Stimulated activated CD8-positive, alpha-beta memory T cell treated with anti-CD3 and anti-CD28 coated beads, Interleukin-7, amount 100 ng/mL, for 24 hours (primary cell): ENCODE data around the gene LRRC9.
"Not testable (repeated sequence)": the region's sequence is repeated elsewhere in the genome, so short reads cannot be mapped to it uniquely, and the experiment has no call there.

Source experiments
- DNase-seq: peaks from one replicate; pipeline ENCODE4 v3.0.0-alpha.2; 2020; ENCODE audit warnings: low read depth

The LRRC9 gene

DNA sequence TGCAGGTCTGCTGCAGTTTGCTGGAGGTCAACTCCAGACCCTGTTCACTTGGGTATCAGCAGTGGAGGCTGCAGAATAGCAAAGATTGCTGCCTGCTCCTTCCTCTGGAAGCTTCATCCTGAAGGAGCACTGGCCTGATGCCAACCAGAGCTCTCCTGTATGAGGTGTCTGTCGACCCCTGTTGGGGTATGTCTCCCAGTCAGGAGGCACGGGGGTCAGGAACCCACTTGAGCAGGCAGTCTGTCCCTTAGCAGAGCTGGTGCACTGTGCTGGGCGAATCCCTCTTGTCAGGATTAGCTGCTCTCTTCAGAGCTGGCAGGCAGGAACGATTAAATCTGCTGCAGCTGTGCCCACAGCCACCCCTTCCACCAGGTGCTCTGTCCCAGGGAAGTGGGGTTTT lies 37.9 kb downstream of the LRRC9 start:
- not testable (repeated sequence) for DNase-seq

- no peak for DNase-seq
Measured at GRCh38 chr14:59959668-59960067, 39.7 kb downstream of the LRRC9 start.

DNA sequence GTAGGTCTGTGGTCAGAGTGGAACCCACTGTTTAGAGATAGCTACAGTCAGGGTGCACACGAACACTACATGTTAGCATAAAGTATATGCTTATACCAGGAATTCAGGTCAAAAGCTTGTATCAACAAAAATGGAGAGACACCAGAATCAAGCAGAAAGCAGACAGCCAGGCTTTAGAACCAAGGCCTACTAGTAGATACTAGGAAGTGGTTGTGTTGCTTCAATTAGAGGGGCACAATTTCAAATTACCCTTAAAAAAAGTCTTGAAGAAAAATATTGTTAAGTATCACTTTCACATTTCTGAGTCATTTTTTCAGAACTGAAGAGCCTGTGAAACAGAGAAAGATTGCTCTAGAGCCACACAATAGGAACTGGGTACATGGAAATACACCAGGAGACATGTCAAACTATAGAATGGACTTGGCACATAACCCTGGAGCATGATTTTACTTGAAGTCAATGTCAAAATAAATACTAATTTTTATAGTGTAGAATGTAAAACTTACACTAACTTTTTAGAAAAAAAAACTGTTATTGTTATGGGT lies 41.6 kb downstream of the LRRC9 start:
- no peak for DNase-seq

GRCh38 chr14:59964251-59965007 lies 44.5 kb downstream of the LRRC9 start:
- DNase-seq = no peak

GRCh38 chr14:59969319-59969718 lies 49.4 kb downstream of the LRRC9 start:
- DNase-seq = no peak

DNA sequence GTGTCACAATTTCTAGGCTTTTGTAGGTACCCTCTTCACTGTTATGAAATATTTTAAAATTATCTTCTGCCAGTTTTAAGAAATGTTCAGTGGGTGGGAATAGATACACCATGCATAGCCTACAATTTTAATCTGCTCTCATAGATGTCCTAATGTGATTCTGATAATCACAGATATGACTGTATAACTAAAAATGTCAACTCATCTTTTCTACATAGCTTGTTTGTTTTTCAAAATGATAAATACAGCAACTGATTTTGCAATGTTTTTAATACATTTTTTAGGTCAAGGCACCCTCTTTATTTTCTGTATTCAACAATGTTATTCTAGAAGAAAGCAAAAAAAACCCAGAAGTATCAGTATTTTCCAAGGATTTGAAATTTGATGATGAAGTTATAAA lies 61.6 kb downstream of the LRRC9 start:
- DNase-seq = no peak

GRCh38 chr14:59983048-59983447 lies 63.1 kb downstream of the LRRC9 start:
- DNase-seq = no peak

DNA sequence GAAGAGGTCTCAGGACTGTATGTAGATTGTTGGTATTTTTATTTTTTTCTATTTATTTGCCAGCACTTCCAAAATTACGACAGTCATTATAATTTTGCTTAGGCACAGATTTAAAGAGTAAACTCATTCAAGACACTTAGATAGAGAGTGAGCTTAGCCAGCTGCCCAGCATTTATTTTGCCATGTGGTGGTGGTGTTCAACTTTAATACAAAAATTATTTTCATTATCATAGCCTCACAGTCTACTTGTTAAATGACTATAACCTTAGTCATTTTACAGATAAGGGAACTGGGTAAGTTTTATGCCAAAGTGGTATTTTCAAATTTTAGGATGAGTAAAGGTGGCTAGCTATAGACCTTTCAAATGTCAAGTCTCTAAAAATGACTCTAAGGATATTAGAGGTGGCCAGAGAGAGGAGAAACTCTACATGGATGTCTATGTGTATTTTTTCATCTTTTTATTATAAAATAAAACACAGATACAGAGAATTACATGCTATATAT lies 66.7 kb downstream of the LRRC9 start:
- DNase-seq = no peak

DNA sequence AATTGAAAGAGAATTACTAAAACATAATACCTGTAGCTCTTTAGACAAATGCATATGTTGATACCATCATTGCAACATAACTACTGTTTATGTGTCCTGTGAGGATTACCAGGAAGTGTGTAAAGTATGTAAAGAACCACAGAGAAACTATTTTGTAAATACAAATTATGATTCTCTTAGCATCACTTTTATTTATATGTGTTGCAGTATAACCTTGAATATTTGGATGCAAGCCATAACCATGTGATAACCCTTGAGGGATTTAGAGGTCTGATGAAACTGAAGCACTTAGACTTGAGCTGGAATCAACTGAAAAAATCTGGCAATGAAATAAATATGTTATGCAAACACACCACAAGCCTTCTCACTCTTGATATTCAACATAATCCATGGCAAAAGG lies 77.5 kb downstream of the LRRC9 start:
- no peak for DNase-seq

DNA sequence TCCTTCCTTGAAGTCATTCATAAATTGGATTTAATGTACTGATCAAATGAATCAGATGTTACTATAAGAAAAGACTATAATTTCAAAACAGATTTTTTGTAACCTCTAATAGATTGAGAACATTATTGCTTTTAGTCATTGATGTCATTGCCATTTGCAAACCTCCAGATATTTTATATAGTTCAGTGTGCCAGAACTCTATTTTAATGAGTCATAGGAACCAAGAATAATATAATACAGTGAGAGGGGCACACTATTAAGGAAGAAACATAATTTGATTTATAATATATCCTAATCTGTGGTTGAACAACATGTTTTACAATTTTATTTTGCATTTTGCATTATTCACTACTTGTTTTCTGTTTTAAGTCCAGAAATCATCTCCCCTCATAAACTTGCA lies 78.0 kb downstream of the LRRC9 start:
- DNase-seq = no peak

- no peak for DNase-seq
Measured at GRCh38 chr14:59998564-59998963, 78.6 kb downstream of the LRRC9 start.

- no peak for DNase-seq
Measured at GRCh38 chr14:60002819-60003492, 83.0 kb downstream of the LRRC9 start.

DNA sequence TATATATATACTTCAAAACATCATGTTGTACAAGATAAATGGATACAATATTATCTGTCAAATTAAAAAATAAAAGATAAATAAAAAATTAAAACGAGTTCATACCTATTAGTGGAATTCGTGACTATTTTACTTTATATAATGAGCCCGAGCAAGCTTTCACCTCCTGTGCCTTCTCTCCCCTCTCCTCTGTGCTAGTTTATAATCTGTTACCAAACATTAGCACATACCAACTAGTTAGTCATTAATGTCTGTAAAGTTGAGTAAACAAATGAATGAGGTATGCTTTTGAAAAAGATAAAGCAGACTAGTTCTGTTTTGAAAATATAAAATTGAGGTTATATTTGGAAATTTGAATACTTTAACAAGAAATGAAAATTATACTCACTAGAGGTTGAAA lies 84.0 kb downstream of the LRRC9 start:
- no peak for DNase-seq

GRCh38 chr14:60008042-60008441 lies 88.1 kb downstream of the LRRC9 start:
- DNase-seq = no peak

- not testable (repeated sequence) for DNase-seq
Measured at GRCh38 chr14:60010263-60010662, 90.3 kb downstream of the LRRC9 start.

- no peak for DNase-seq
Measured at GRCh38 chr14:60014402-60014801, 94.5 kb downstream of the LRRC9 start.

GRCh38 chr14:60021619-60022018 lies 101.7 kb downstream of the LRRC9 start:
- DNase-seq = no peak

DNA sequence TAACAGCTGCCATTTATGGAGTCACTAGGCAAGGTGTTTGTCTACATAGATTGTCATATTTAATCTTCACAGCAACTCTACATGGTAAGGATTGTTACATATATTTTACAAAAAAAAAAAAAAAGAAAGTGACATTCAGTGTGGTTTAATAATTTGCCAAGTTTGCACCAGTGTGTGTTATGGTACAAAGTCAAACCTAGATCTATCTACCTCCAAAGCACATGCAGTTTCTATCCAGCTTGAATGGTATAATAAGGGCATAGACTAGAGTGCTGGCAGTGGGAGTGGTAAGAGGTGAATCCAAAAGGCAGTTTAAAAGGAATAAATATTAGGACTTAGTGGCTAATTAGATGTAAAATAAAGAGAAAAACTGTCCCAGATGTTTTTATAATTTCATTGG lies 105.6 kb downstream of the LRRC9 start:
- no peak for DNase-seq

DNA sequence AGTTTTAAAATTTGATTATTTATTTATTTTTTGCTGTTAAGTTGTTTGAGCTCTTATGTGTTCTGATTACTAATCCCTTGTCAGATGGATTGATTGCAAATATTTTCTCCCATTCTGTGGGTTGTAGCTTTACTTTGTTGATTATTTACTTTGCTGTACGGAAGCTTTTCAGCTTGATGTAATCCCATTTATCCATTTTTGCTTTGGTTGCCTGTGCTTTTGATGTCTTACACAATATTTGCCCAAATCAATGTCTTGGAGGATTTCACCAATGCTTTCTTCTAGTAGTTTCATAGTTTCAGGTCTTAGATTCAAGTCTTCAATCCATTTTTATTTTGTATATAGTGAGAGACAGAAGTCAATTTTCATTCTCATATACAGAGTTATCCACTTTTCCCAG lies 115.2 kb downstream of the LRRC9 start:
- no peak for DNase-seq

GRCh38 chr14:60047976-60048375 lies 128.0 kb downstream of the LRRC9 start:
- not testable (repeated sequence) for DNase-seq

DNA sequence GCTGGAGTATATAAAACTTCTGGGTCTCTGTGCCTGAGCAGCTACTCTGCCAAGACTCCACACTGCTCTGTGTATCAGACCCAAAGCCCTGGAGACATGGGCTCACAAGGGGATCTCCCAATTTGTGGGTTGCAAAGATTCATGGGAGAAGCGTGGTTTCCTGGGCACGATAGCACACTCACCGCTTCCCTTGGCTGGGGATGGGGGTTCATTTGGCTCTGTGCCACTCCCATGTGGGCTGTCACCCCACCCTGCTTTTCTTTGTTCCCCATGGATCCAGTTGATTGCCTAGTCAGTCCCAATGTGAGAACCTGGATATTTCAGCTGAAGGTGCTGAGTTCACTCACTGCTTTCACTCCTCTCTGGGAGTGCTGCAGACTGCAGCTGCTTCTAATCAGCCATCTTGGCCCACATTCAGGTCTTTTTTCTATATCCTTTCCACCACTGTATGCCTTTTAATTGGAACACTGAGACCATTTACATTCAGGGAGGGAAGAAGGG lies 131.8 kb downstream of the LRRC9 start:
- DNase-seq = no peak

DNA sequence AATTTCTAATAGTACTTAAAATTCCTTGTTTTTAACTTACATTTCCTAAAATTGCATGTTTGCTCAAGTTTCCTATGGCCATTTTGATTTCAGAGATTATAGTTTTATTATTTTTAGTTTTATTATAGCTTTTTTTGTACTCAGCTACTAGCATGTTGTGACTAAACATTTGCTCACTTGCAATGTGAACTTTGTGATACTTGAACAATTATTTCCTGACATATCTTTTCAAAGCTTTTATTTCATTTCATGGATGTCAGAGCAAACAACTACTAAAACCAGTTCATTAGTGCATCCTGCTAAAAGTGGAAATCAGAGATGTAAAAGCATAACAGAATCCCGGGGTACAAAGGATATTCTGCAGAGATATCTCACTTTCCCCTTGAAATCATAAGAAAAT lies 138.1 kb downstream of the LRRC9 start:
- no peak for DNase-seq

GRCh38 chr14:60061371-60061770 lies 141.4 kb downstream of the LRRC9 start:
- no peak for DNase-seq
